MCF 10A (cell line): ENCODE measurements around the gene ZFAND5. TPM values are rescaled to one million over a fixed set of nuclear protein-coding genes. Genes with fewer than 3 reads are reported as not detected.

Experiments
- BruUV-seq: library from RNA; stranded (reverse); fragments of 400-500 nt; replicated peaks from 2 replicates; lab custom pipeline; 2021; lab: Mats Ljungman, UMichigan
- CTCF ChIA-PET: fragments of 300-600 bp; sonication (Branson Sonifier 250); formaldehyde crosslinking; extraction: SDS; loops from one replicate; lab custom pipeline; 2021; ENCODE audit warnings: antibody characterized with exemption, inconsistent platforms; lab: Yijun Ruan, JAX
- POLR2A ChIA-PET: fragments of 300-600, 350-650 bp; sonication (Branson Sonifier 250); formaldehyde crosslinking; extraction: SDS; loops from one replicate; lab custom pipeline; 2020; ENCODE audit warnings: antibody characterized with exemption, inconsistent platforms; lab: Yijun Ruan, JAX
- DNase-seq: peaks from one replicate; pipeline ENCODE4 v3.0.0-alpha.2; 2018; ENCODE audit not compliant: unreplicated experiment
- H3K27ac Mint-ChIP-seq: one replicate; pipeline ENCODE4 v1.8.0; 2022; ENCODE audit warnings: mild to moderate bottlenecking, low read depth, mixed read lengths; ENCODE audit not compliant: unreplicated experiment
- H3K27me3 Mint-ChIP-seq: one replicate; pipeline ENCODE4 v1.8.0; 2022; ENCODE audit warnings: mixed read lengths; ENCODE audit not compliant: insufficient read depth, unreplicated experiment
- H3K36me3 Mint-ChIP-seq: one replicate; pipeline ENCODE4 v1.8.0; 2022; ENCODE audit warnings: mild to moderate bottlenecking, moderate library complexity, mixed read lengths; ENCODE audit not compliant: insufficient read depth, unreplicated experiment
- H3K4me1 Mint-ChIP-seq: one replicate; pipeline ENCODE4 v1.8.0; 2022; ENCODE audit warnings: mixed read lengths; ENCODE audit not compliant: insufficient read depth, unreplicated experiment
- H3K4me3 Mint-ChIP-seq: one replicate; pipeline ENCODE4 v1.8.0; 2022; ENCODE audit warnings: mild to moderate bottlenecking, moderate library complexity, mixed read lengths; ENCODE audit not compliant: unreplicated experiment
- H3K9me3 Mint-ChIP-seq: one replicate; pipeline ENCODE4 v1.8.0; 2022; ENCODE audit warnings: mixed read lengths; ENCODE audit not compliant: unreplicated experiment
- intact Hi-C: fragments of 100-400 bp; cut with micrococcal nuclease; formaldehyde crosslinking; loops from 2 replicates; pipeline ENCODE4 v1.14.1; 2022
- total RNA-seq: library from RNA; stranded (reverse); gene quantifications from 2 replicates; pipeline ENCODE4 v1.2.3, GENCODE V29; 2022
- TF ChIP-seq, protein P1 (sequence below): fragments of 200-600 bp; IDR thresholded peaks from one replicate; pipeline ENCODE4 v1.8.0; 2022; ENCODE audit warnings: antibody characterized with exemption, mild to moderate bottlenecking; ENCODE audit not compliant: unreplicated experiment

Gene ZFAND5
- total RNA-seq, 1 experiment from 2014 or later: 91.7 TPM

- no peaks in the 10 kb centered on the region for H3K36me3 Mint-ChIP-seq
- H3K4me3 Mint-ChIP-seq: no peak overlapping the region
- no TSS peak for BruUV-seq
- DNase-seq: no peak
- no peaks in the 10 kb centered on the region for H3K4me1 Mint-ChIP-seq
- H3K27ac Mint-ChIP-seq: no peak overlapping the region
- TF ChIP-seq, protein P1, sequence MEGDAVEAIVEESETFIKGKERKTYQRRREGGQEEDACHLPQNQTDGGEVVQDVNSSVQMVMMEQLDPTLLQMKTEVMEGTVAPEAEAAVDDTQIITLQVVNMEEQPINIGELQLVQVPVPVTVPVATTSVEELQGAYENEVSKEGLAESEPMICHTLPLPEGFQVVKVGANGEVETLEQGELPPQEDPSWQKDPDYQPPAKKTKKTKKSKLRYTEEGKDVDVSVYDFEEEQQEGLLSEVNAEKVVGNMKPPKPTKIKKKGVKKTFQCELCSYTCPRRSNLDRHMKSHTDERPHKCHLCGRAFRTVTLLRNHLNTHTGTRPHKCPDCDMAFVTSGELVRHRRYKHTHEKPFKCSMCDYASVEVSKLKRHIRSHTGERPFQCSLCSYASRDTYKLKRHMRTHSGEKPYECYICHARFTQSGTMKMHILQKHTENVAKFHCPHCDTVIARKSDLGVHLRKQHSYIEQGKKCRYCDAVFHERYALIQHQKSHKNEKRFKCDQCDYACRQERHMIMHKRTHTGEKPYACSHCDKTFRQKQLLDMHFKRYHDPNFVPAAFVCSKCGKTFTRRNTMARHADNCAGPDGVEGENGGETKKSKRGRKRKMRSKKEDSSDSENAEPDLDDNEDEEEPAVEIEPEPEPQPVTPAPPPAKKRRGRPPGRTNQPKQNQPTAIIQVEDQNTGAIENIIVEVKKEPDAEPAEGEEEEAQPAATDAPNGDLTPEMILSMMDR: no peak
- POLR2A ChIA-PET: no interaction called here
- intact Hi-C loops: no loop called here
- CTCF ChIA-PET: interaction anchor here (0.5 to 0.7 kb wide), 2 partner anchors 486 to 519 kb away, joined by 3 read pairs; no protein-coding TSS in a partner anchor
- no peaks in the 10 kb centered on the region for H3K9me3 Mint-ChIP-seq
- no peaks in the 10 kb centered on the region for H3K27me3 Mint-ChIP-seq
These were observed 58.2 kb downstream of the ZFAND5 start for GRCh38 chr9:72306761-72307160.

DNA sequence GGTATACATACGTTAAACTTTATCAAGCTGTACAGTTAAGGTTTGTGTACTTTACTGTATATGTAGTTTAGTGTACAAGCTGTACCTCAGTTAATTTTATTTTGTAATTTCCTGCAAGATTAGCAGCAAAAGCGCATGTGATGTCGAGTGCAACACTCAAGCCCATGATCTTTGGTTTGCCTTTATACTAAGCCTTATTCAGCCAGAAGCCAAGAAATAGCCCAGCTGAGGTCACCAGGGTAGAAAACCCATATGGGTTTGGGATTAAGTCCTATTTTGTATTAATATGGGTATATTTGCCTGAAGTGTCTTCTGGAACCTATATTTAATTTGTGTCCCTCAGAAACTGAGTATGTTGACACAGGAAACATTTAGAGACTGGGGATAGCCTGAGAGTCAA, 59.3 kb downstream of the ZFAND5 start:
- H3K4me3 Mint-ChIP-seq: no peak overlapping the region
- TF ChIP-seq, protein P1: no peak
- H3K9me3 Mint-ChIP-seq: no peaks in the 10 kb centered on the region
- intact Hi-C loops: no loop called here
- BruUV-seq: no TSS peak
- no peaks in the 10 kb centered on the region for H3K36me3 Mint-ChIP-seq
- CTCF ChIA-PET: interaction anchor here (0.6 to 1.1 kb wide), 5 partner anchors 9 to 516 kb away, joined by 3 to 6 read pairs (median 3); no protein-coding TSS in a partner anchor
- no peaks in the 10 kb centered on the region for H3K4me1 Mint-ChIP-seq
- H3K27ac Mint-ChIP-seq: no peak overlapping the region
- POLR2A ChIA-PET: interaction anchor here (1.4 kb wide), 1 partner anchor 13 kb away, joined by 3 read pairs; no protein-coding TSS in a partner anchor
- DNase-seq: no peak
- H3K27me3 Mint-ChIP-seq: no peaks in the 10 kb centered on the region

DNA sequence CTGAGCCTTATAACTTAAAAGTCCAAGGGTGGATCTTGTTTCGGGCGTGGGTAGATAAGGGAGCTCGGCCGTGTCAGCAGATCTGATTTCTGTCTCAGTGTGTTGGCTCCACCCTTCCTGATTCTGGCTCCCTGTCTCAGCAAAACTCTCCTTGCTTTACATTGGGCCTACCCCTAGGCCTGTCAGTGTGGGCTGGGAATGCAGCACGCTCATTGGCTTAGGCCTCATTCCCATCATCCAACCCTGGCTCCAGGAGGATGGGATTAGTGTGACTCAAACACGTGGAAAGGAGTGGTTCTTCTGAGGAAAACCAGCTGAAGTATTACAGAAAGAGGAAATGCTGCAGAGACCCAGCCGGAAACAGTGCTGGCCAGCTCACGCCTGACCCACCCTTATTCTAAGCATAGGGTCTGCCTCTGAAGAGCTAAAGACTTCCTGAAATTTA, 59.9 kb downstream of the ZFAND5 start:
- ChIA-PET CTCF (interaction anchor here (0.6 to 1.1 kb wide), 5 partner anchors 8 to 517 kb away, joined by 3 to 6 read pairs (median 3); no protein-coding TSS in a partner anchor), POLR2A (interaction anchor here (1.4 kb wide), 1 partner anchor 12 kb away, joined by 3 read pairs; no protein-coding TSS in a partner anchor)
- Mint-ChIP-seq H3K4me3 (no peak overlapping the region), H3K27ac (no peak overlapping the region), H3K36me3 (no peaks in the 10 kb centered on the region), H3K4me1 (no peaks in the 10 kb centered on the region), H3K27me3 (no peaks in the 10 kb centered on the region), H3K9me3 (no peaks in the 10 kb centered on the region)
- no TSS peak for BruUV-seq
- DNase-seq: no peak
- TF ChIP-seq, protein P1: no peak
- intact Hi-C loops: no loop called here

DNA sequence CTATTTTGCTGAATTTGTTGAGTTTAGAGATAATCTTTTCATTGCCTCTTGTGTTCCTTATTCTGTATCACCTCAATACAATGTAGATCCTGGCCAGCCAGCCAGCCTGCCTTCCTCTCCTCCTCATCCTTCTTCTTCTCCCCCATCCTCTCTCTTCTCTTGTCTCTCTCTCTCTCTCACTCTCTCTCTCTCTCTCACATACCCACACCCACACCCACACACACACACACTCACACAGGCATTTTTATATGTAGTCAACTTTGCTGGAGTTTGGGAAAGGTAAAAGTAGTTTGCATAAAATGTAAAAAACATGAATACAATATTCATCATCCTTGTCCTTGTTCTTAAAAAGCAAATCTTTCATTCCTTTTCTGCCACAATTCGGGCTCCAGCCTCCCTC, 60.5 kb downstream of the ZFAND5 start:
- H3K9me3 Mint-ChIP-seq: no peaks in the 10 kb centered on the region
- intact Hi-C loops: no loop called here
- no peaks in the 10 kb centered on the region for H3K36me3 Mint-ChIP-seq
- CTCF ChIA-PET: no interaction called here
- TF ChIP-seq, protein P1: no peak
- peak overlapping the region; percentile 2 for H3K27ac Mint-ChIP-seq
- no TSS peak for BruUV-seq
- DNase-seq: no peak
- H3K4me1 Mint-ChIP-seq: no peaks in the 10 kb centered on the region
- no peak overlapping the region for H3K4me3 Mint-ChIP-seq
- POLR2A ChIA-PET: no interaction called here
- H3K27me3 Mint-ChIP-seq: no peaks in the 10 kb centered on the region

Other genes starting within 250 kb of the ZFAND5 start
- not detected in 2 replicates for gene GDA, start 215.8 kb downstream of the ZFAND5 start, total RNA-seq
- gene TMC1, start 156.4 kb upstream of the ZFAND5 start, total RNA-seq: not detected in 2 replicates